CD4-positive, alpha-beta T cell treated with Interleukin-17A for 4 hours (primary cell): Measurements from ENCODE around the gene XG.

Experiments
- DNase-seq: peaks from one replicate; pipeline ENCODE4 v3.0.0-alpha.2; 2020; ENCODE audit warnings: mixed read lengths

The XG gene

GRCh38 chrX:2823795-2824386 is 72.1 kb downstream of the XG start:
- DNase-seq: no peak

DNA sequence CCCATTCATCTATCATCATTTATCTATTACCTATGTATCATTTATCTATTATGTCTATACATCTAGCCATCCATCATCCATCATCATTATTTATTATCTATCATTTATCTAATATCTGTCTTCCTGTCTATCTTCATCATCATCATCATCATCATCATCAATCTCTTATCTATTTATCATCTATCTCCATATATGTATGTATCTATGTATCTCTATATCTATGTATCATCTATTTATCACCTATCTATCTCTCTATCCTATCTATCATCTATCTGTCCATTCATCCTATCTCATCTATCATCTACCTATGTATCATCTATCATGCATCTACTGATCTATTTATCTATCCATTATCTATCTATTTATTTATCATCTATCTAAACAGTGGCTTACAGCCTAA is 73.0 kb downstream of the XG start:
- no peak for DNase-seq

GRCh38 chrX:2828344-2828958 is 76.6 kb downstream of the XG start, which contains the start of gene GYG2:
TSS of gene GYG2 (plus strand) at chrX:2828930. CDS start at chrX:2830189, 1,259 bp downstream.
- DNase-seq: no peak

DNA sequence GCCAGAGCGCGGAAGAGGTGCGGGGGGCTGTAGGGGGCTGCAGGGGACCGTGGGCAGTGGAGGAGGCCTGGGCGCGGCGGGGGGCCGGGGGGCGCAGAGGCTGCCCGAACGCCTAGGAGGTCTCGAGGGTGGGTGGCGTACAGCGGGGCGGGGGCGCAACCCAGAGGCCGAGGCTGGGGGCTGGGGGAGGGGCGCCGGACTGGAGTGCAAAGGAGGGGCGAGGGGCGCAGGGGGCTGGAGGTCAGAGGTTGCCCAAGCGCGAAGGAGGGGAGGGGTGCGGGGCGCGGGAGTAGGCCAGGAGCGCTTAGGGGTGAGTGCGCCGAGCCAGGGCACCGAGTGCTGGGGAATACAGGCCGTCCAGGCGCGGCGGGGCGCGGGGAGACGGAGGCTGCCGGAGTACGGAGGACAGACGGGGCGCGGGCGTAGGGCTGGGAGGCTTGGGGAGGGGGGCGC is 77.1 kb downstream of the XG start:
- DNase-seq: no peak

DNA sequence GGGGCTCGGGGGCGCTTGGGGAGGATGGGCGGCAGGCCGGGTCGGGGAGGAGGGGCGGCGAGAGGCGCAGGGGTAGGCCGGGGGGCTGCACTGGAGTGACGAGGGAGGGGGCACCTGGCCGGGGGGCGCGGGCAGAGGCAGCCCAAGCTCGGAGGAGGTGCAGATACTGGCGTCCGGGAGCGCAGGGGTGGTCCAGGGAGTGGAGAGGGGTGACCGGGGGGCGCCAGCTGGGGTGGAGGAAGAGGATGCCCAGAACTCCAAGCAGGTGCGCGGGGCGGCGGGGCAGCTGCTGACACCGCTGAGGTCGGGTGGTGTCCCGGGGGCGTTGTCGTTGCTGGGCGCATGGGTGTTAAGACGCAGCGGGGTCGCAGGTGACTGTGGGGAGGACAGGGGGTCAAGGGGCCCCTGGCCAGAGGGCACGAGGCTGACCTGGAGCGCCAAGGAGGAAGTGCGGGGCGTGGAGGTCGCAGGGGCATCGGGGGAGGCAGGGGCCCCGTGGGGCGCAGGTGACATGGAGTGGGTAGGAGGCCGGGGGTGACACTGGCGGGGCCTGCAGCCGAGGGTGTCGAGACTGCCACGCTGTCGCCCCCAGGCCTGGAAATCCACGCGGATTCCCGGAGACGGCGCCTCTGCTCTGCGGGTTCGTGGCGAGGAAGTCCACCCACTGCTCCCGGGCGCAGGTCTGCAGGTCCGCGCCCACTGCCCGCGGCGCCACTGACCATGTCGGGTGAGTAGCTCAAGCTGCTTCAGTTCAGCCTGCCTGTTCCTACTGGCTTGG is 77.8 kb downstream of the XG start:
- DNase-seq: no peak

GRCh38 chrX:2831471-2832228 is 79.8 kb downstream of the XG start:
- DNase-seq: no peak

DNA sequence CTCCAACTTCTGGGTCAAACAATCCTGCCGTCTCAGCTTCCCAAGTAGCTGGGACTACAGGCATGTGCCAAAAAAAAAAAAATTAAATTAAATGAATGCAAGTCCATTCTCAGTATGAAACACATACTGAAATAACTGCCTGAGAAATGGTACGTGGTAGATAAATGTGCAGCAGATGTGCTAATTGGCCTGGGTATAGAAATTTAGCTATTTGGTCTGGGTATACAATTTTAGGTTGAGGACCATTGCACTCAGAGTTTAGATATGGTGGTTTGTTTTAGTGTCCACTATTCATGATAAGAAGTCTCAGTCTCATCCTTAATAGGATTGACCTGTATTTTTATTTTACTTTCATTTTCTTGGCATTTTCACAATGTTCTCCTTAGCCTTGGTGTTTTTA is 86.1 kb downstream of the XG start:
- no peak for DNase-seq

- no peak for DNase-seq
These were observed 89.1 kb downstream of the XG start for GRCh38 chrX:2840961-2841360.

DNA sequence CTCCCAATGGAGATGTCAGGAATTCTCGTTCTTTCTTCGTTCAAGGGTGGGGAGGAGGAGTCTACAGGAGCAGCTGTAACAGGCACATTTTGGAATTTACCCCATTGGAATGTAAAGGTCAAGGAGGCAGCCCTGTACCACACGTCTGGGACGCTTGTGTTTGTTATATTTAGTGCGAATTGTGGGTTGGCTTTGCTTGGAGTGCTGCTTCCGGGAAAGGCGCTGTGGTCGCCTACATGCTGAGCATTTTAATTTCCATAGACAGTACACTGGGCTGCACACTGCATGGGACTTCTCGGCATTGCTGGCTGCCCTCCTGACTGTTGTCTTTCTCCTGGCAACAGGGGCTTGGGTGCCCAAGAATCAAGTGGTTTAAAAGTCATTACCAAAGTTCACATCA is 89.7 kb downstream of the XG start:
- DNase-seq: no peak

GRCh38 chrX:2846992-2847391 is 95.2 kb downstream of the XG start:
- DNase-seq: no peak

GRCh38 chrX:2848871-2849301 is 97.0 kb downstream of the XG start:
- no peak for DNase-seq

GRCh38 chrX:2854918-2855317 is 103.1 kb downstream of the XG start:
- no peak for DNase-seq

- DNase-seq: no peak
These were observed 103.9 kb downstream of the XG start for GRCh38 chrX:2855761-2856160.

DNA sequence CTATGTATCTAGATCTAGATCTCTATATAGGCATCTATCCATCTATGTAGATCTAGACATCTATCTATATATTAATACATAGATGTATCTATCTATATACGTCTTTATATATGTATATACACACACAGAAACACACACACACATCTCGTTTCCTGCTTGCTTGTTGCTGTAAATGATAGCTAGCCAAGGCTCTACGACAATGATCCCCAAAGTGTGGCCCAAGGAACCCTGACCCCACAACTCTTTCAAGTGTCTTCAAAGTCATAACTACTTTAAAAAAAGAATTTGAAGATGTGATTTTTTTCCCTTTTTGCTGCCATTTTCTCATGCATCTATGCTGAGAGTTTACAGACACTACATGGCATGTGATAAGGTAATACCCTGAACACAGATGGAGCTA is 105.7 kb downstream of the XG start:
- no peak for DNase-seq

DNA sequence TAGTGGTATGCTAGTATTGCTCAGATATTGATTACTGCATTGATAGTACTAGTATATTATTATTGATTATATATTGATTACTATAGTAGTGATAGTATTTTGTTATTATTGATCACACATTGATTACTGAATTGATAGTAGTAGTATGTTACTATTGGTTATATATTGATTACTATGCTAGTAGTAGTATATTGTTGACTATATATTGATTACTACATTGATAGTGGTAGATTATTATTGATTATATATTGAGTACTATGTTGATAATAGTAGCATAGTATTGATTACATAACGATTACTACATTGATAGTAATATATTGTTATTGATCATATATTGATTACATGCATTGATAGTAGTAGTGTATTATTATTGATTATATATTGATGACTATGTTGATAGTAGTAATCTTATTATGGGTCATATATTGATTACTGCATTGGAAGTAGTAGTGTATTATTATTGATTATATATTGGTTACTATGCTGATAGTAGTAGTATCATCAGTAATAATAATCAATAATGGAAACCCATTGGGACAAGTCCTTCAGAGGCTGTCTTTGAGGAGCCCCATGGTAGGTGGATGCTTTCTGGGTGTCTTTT is 107.5 kb downstream of the XG start:
- no peak for DNase-seq

DNA sequence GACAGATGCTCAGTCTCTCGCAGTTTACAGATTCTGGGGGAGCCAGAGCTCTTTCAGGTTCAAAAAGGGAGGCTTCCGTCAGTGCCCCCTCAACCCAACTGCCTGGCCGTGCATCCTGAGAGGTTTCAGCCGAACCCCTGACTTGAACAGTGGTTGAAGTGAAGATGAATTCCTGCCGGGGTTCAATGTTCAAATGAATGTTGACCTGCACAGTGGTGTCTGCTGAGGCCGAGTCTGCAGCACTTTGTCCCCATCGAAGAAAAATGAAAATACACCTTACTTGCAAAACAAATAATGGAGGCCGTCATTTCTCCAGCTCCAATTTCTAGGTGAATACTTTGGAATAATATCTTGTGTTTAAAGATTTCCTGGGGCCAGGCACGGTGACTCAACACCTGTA is 110.6 kb downstream of the XG start:
- no peak for DNase-seq

- DNase-seq: no peak
These were observed 111.8 kb downstream of the XG start for GRCh38 chrX:2863646-2864045.
